Mucosa of gallbladder (tissue), 1 donor: ENCODE results near the gene NOL4L. TPM values are rescaled to one million over a fixed set of nuclear protein-coding genes. Genes with fewer than 3 reads are reported as not detected.

ENCODE experiments used
- DNase-seq: peaks from one replicate; pipeline ENCODE4 v3.0.0-alpha.2; 2020; ENCODE audit warnings: low spot score
- total RNA-seq: library from RNA; stranded (reverse); gene quantifications from one replicate; pipeline ENCODE4 v1.2.1, GENCODE V29; 2021
- donor health status: DM: no; HTN: no; CAD: no.

NOL4L gene
- total RNA-seq, 1 donor from 2014 or later, result 53.0 TPM

- DNase-seq, result no peak
Observed at GRCh38 chr20:32613192-32614053, 28.3 kb upstream of the NOL4L start.

DNA sequence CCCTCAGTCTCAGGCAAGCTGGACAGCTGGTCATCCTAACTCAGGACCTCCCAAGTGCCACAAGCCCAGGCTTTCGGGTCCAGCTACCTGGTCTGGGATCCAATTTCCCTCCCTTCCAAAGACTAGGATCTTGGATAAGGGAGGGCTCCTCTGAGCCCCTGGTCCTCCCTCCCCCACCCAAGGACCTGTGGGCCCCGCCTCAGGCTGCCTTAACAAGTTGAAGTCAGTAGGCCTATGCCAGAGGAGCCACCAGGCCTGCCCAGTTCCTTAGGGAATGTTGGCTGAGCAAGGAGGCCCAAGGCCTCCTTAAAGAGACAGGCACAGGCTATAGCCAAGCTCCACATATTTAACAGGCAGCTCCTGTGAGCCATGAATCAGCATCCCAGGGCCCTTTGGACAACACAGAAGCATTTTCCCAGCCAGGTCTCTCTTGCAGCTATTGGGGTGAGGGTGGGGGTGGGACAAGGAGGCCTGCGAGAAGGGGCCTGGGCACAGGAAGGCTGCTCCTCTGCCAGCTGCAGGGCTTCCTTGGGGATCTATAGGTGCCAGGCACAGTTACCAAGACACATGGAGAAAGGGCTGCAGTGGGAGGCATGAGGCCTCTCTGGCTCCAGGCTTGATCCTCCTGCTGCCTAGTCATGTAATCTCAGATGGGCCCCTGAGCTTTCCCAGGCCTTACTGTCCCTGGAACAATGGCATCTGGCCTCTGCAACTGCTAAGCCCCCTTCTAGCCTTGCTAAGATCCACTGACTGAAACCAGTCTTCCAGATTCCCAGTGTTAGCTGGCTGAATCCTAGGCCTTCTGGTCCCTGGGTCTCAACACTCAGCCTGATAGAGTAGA lies 27.4 kb upstream of the NOL4L start:
- no peak for DNase-seq

DNA sequence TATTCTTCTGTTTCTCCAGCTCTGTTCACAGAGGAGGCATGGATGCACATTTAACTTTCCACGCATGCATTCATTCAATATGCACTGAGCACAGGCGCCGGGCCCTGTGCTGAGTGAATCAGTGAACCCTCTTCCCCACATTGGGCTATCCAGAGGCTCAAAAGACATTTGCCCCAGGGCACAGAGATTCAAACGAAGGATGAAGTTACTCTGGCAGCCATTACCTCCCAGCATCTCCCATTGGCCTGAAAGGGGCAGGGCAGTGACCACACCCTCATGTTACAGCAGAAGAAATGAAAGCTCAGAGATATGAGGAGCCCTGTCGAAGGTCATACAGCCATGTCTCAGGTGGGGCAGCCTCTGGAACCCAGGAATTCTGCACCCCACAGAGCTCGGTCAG lies 26.7 kb upstream of the NOL4L start:
- DNase-seq, result no peak

DNA sequence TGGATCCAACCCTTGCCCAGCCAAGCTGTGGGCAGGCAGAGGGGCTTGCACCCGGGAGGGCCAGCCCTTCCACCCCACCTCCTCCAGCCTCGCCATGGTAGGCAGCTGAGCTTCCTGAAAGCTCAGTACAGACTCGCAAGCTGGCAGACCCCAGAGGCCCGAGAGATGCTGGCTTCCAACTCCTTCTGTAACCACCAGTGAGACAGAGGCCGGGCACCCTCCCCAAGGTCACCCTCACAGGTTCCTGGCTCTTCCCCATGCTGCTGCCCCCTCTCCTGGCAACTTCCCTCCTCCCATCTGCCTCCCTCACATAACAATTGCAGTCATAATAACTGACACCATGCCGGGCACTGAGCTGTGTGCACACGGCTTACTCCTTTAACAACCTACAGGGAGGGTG lies 26.2 kb upstream of the NOL4L start:
- no peak for DNase-seq

GRCh38 chr20:32610472-32611218 lies 25.5 kb upstream of the NOL4L start:
- no peak for DNase-seq

DNA sequence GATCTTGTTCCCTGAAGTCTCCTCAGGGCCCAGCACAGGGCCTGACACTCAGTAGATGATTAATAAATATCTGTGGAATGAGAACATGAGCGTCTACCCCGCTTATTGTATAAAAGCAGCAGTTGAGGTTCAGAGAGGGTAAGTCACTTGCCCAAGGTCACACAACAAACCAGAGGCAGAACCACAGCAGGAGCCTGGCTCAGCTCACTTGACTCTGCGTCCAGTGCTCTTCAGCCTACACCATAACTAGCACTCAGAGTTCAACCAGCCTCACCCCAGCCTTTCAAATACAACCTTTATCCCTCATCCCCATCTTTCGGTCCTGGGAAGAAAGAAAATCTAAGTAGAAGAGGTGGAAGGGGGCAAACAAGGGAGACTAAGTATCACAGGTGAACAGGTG lies 24.9 kb upstream of the NOL4L start:
- DNase-seq, result no peak

DNA sequence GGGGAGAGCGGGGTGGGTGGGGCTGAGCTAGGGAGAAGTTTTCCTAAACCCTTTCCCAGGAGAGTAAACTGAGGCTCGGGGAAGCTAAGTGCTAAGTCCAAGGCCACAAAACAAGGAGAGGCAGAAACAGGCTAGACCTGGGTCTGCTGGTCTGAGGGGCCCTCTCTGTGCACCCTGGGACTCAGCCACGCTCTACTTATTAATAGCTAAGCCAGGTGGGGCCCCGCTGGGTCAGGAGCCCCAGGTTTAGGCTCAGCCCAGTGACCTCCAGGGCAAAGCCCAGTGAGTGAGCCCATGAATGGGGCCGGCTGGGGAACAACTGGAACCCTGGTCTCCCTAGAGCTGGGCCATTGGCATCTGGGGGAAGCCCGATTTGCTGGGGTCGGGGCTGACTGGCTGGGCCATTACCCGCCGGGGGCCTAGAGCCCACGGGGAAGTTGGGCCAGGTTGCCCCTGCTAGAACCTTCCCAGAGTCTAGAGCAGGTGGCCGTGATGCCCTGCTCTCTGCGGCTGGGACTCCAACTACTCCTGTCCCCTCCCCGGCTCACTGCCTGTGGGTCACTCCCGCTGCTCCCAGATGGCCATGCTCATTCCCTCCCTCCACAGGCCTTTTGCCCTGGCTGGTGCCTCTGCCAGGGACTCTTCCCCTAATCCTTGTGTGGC lies 24.1 kb upstream of the NOL4L start:
- DNase-seq, result no peak

DNA sequence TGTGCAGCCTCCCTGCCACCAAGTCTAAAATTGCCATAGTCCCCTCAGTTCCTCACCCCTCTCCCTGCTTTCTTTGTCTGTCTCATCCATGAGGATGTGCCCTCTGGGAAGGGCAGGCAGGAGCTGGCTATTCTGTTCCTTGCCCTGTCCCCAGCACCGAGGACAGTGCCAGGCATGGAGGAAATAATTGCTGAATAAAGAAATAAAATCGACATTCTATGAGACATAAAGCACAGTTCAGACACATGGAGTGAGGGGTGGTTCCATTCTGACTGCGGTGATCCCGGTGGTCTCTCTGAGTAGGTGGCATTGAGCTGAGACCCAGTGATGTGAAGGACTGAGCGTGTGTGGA lies 23.5 kb upstream of the NOL4L start:
- DNase-seq, result no peak

- DNase-seq, result no peak
Observed at GRCh38 chr20:32607727-32608663, 22.9 kb upstream of the NOL4L start.

GRCh38 chr20:32607324-32607723 lies 22.2 kb upstream of the NOL4L start:
- DNase-seq, result no peak

- DNase-seq, result no peak
Observed at GRCh38 chr20:32606790-32607189, 21.7 kb upstream of the NOL4L start.

DNA sequence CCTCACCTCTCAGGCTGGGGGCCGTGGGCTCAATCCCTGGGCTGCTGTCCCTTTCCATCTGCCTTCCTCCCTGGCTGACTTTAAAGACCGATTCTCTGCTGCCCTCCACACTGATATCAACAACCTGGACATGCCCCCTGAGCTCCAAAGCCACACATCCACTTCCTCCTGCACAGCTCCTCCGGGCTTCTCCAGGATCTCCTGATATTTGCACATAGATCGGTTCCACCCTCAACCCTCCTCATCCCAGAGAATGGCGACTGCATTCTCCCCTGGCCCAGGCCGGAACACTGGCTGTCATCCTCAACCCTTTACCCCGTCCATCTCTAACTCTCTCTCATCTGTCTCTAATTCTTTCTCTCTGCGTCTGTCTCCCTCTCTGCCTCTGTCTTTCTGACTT lies 21.0 kb upstream of the NOL4L start:
- no peak for DNase-seq

- peak; percentile 25 for DNase-seq
Observed at GRCh38 chr20:32605167-32605656, 20.1 kb upstream of the NOL4L start.

GRCh38 chr20:32603046-32603726 lies 18.1 kb upstream of the NOL4L start:
- peak; percentile 18 for DNase-seq

GRCh38 chr20:32602273-32602672 lies 17.1 kb upstream of the NOL4L start:
- no peak for DNase-seq

DNA sequence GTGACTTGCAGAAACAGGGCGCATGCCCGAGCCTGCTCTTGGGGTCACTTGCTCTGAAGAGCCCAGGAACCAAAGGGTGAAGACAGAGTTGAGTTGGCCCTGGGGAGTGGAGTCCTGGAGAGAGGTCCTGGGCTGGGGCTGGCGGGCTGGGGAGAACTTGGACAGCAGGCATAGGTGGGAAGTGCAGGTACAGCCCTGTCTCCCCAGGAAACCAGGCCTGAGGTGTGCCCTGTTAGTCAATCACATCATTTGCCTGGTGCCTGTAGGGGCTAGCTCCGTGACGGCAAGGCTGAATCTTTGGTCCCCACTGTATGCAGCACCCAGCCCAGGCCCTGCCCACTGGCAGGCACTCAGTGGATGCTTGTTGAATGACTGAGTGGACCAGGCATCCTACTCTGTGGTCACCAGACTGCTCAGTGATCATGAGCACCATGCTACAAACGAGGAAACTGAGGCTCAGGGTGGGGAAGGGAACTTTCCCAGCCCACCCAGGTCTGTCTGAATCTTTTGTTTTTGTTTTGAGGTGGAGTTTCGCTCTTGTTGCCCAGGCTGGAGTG lies 15.6 kb upstream of the NOL4L start:
- no peak for DNase-seq

DNA sequence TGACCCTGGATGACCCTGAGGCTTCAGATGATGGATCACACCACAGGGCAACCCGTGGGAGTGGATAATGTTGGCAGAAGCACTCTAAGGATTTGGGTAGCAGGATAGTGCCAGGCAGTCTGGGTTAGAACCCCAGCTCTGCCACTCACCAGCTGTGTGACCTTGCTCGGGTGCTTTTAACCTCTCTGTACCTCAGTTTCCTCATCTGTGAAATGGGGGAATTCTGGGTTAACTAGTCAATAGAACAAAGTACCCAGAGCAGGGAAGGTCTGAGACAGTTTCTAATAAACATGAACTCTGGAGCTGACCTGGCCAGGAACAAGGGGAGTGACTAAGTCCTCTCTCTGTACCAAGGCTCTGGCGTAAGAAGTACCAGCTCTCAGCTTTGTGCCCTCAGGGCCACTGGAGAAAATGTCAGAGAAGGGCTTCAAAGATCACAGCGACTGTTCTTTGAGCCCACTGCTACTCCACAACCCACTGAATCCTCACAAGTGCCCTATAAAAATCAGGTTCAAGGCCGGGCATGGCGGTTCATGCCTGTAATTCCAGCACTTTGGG lies 14.7 kb upstream of the NOL4L start:
- DNase-seq, result no peak

DNA sequence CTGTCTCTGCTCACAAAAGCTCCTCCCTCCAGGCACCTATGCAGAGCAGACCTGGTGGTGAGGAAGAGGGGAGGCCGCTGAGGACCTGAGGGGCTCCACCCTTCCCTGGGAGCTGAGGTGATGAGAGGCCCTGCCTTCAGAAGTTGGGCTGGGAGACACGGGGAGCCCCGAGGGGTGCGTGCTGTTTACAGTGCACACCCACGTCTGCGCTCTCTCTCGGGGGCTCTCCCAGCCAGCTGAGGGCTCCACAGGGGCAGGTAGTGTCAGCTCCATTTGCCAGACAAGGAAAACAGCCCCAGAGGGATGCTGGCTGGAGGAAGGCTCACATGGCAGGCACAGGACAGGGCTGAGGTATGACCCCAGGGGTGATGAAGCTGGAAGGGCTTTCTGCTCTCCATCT lies 13.5 kb upstream of the NOL4L start:
- no peak for DNase-seq

DNA sequence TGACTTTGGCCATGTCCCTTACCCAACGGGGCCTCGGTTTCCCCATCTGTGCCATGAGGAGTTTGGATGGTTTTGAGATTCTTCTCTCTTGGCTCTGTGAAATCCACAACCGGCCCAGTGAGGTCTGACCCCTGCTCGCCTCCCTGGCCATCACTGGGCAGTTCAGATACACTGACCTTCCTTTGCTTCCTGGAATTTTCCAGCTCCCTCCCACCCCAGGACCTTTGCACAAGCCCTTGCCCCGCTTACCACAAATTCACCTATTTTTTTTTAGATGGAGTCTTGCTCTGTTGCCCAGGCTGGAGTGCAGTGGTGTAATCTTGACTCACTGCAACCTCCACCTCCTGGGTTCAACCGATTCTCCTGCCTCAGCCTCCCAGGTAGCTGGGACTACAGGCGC lies 12.6 kb upstream of the NOL4L start:
- no peak for DNase-seq
